K562 (cell line): Measurements from ENCODE around the gene ZNF593OS. TPM values are rescaled to one million over a fixed set of nuclear protein-coding genes. Genes with fewer than 3 reads are reported as not detected.
A peak's percentile ranks its signal among the peaks of the same experiment; 100 is the strongest.

Experiments used
- ATAC-seq: fragments of 200-7000 bp; cut with Tn5 transposase; 3 replicates; pipeline ENCODE4 v1.9.1; 2020; ENCODE audit warnings: moderate library complexity
- BruUV-seq: library from RNA; stranded (reverse); fragments of 400-500 nt; replicated peaks from 2 replicates; lab custom pipeline; 2021; lab: Mats Ljungman, UMichigan
- CTCF ChIA-PET: fragments of 300-600 bp; formaldehyde crosslinking; extraction: SDS; loops from one replicate; lab custom pipeline; 2021; ENCODE audit warnings: low intra/inter-chr PET ratio; lab: Yijun Ruan, JAX
- POLR2A ChIA-PET: fragments of 300-600, 350-650 bp; sonication (Branson Sonifier 250); formaldehyde crosslinking; extraction: SDS; loops from one replicate; lab custom pipeline; 2021; ENCODE audit warnings: antibody characterized with exemption, inconsistent platforms; lab: Yijun Ruan, JAX
- DNase-seq, 4 experiments: peaks; one replicate each; pipeline versions ENCODE4 v3.0.0 to v3.0.0-alpha.2; 2011 to 2018; ENCODE audit warnings: low spot score in 3 of 4, mixed read lengths in 3 of 4; ENCODE audit errors: extremely low read depth in 1 of 4
- FAIRE-seq: peaks from 2 replicates; lab custom pipeline; 2011; peaks lifted over from hg19 to GRCh38; lab: Jason Lieb, UNC
- H2AFZ ChIP-seq: 2 replicates; pipeline ENCODE4 v1.6.0; 2011; ENCODE audit warnings: low read depth, low read length, control low read depth, inconsistent platforms
- H3K27ac ChIP-seq: fragments of 200-600 bp; 3 replicates; pipeline ENCODE4 v1.8.0; 2011; ENCODE audit warnings: low read depth, mild to moderate bottlenecking, control low read depth, inconsistent platforms, low read length, moderate library complexity, mixed read lengths; ENCODE audit errors: extremely low read depth
- H3K27me3 ChIP-seq, 2 experiments: fragments of 300-600 bp in 1 of 2; 2 replicates in 1 of 2; 3 replicates in 1 of 2; pipeline versions ENCODE4 v1.6.0 to v1.8.0; 2011; ENCODE audit warnings: inconsistent platforms in 2 of 2, low read length in 2 of 2, mild to moderate bottlenecking in 1 of 2, mixed read lengths in 1 of 2, moderate library complexity in 1 of 2; ENCODE audit not compliant: control insufficient read depth in 2 of 2, insufficient read depth in 2 of 2
- H3K36me3 ChIP-seq: fragments of 300-600 bp; 3 replicates; pipeline ENCODE4 v1.8.0; 2011; ENCODE audit warnings: mild to moderate bottlenecking, low read length, inconsistent platforms; ENCODE audit not compliant: control insufficient read depth, insufficient read depth
- H3K4me1 ChIP-seq, 2 experiments: fragments of 200-600 bp in 1 of 2; replicated peaks in 1 of 2; 2 replicates in 1 of 2; 3 replicates in 1 of 2; pipeline versions ENCODE4 v1.5.1 to v1.8.0; 2011; ENCODE audit warnings: inconsistent platforms in 2 of 2, low read length in 2 of 2, mild to moderate bottlenecking in 1 of 2, mixed read lengths in 1 of 2, moderate library complexity in 1 of 2; ENCODE audit not compliant: control insufficient read depth in 2 of 2, insufficient read depth in 2 of 2
- H3K4me2 ChIP-seq: 2 replicates; pipeline ENCODE4 v1.6.1; 2011; ENCODE audit warnings: low read length, control low read depth, inconsistent platforms, mixed read lengths; ENCODE audit not compliant: insufficient read depth
- H3K4me3 ChIP-seq: fragments of 200-600 bp; sonication (generic), shearing (Covaris generic); 2 replicates; pipeline ENCODE4 v1.5.1; 2016; ENCODE audit warnings: control low read depth, inconsistent platforms
- H3K79me2 ChIP-seq: fragments of 200-600 bp; 3 replicates; pipeline ENCODE4 v1.8.0; 2011; ENCODE audit warnings: low read length, inconsistent platforms; ENCODE audit not compliant: control insufficient read depth, insufficient read depth
- H3K9ac ChIP-seq, 2 experiments: 2 replicates each; pipeline versions ENCODE4 v1.6.0 to v1.6.1; 2011; ENCODE audit warnings: low read depth in 2 of 2, low read length in 2 of 2, control low read depth in 1 of 2, inconsistent platforms in 1 of 2, mild to moderate bottlenecking in 1 of 2, mixed read lengths in 1 of 2; ENCODE audit not compliant: insufficient read depth in 1 of 2
- H3K9me1 ChIP-seq: one replicate; pipeline ENCODE4 v1.6.0; 2011; ENCODE audit warnings: inconsistent platforms, mild to moderate bottlenecking, low read length, moderate library complexity; ENCODE audit not compliant: control insufficient read depth, insufficient read depth
- H3K9me3 ChIP-seq: replicated peaks from 2 replicates; pipeline ENCODE4 v1.5.1; 2011; ENCODE audit warnings: low read depth, low read length, inconsistent platforms; ENCODE audit not compliant: control insufficient read depth, insufficient read depth
- H4K20me1 ChIP-seq: replicated peaks from 2 replicates; pipeline ENCODE4 v1.6.1; 2011; ENCODE audit warnings: low read length, inconsistent platforms, mixed read lengths; ENCODE audit not compliant: control insufficient read depth, insufficient read depth
- ATF6 ChIP-seq: sonication (generic); formaldehyde crosslinking; IDR thresholded peaks from 2 replicates; pipeline ENCODE4 v1.4.0; 2020; ENCODE audit warnings: mild to moderate bottlenecking, missing genetic modification reagents
- FOXA1 ChIP-seq: fragments of 450-650 bp; IDR thresholded peaks from 2 replicates; pipeline ENCODE4 v1.6.1; 2016; ENCODE audit warnings: mild to moderate bottlenecking, borderline replicate concordance
- HOXB6 ChIP-seq: fragments of 250-450 bp; sonication (Bioruptor Pico); IDR thresholded peaks from 2 replicates; pipeline ENCODE4 v1.5.1; 2022; ENCODE audit warnings: mild to moderate bottlenecking, borderline replicate concordance
- ZBTB40 ChIP-seq, 2 experiments: fragments of 450-650 bp in 1 of 2; sonication (generic) in 1 of 2; formaldehyde crosslinking in 1 of 2; IDR thresholded peaks; 2 replicates each; pipeline versions ENCODE4 v1.7.1 to v1.9.0; 2016 to 2022; ENCODE audit warnings: inconsistent platforms in 1 of 2, mild to moderate bottlenecking in 1 of 2, missing genetic modification reagents in 1 of 2
- ZFX ChIP-seq: sonication (generic); formaldehyde crosslinking; IDR thresholded peaks from 2 replicates; pipeline ENCODE4 v1.8.0; 2022; ENCODE audit warnings: mild to moderate bottlenecking, missing genetic modification reagents, moderate library complexity
- ZNF316 ChIP-seq: fragments of 450-650 bp; IDR thresholded peaks from 2 replicates; pipeline ENCODE4 v1.6.1; 2016
- ZNF384 ChIP-seq: IDR thresholded peaks from 2 replicates; pipeline ENCODE4 v1.6.1; 2012; ENCODE audit warnings: low read depth, low read length, improper control_type of control experiment
- ZNF512 ChIP-seq: IDR thresholded peaks from 2 replicates; pipeline ENCODE4 v1.6.1; 2016; ENCODE audit warnings: missing genetic modification characterization, missing compliant biosample characterization
- in situ Hi-C: fragments of 300-500 bp; cut with MboI; formaldehyde crosslinking; loops from 4 replicates; pipeline ENCODE4 v1.15.0; 2018; ENCODE audit warnings: inconsistent platforms, mixed read lengths
- intact Hi-C: fragments of 100-400 bp; cut with micrococcal nuclease; formaldehyde crosslinking; loops from 2 replicates; pipeline ENCODE4 v1.14.2; 2022
- polyA plus RNA-seq, 8 experiments: library from polyadenylated mRNA; depleted of rRNA in 4 of 8; stranded (reverse) in 5 of 8; unstranded in 3 of 8; fragments of >200 nt; fragmentation: Nextera tagmentation in 2 of 8; fragmentation: Illumina TruSeq in 1 of 8; extraction: Ambion mirVana in 2 of 8; extraction: Trizol in 1 of 8; gene quantifications; 2 replicates each; pipeline versions ENCODE4 v1.2.1 to v1.2.3, GENCODE V29; 2011 to 2014; ENCODE audit warnings: inconsistent platforms in 1 of 8, missing spikeins in 1 of 8
- total RNA-seq, 7 experiments: library from RNA; depleted of rRNA in 6 of 7; stranded (reverse); fragments of >200 nt in 6 of 7; fragmentation: Illumina TruSeq in 2 of 7; extraction: Trizol in 2 of 7; gene quantifications; 2 replicates each; pipeline versions ENCODE4 v1.2.1 to v1.2.3, GENCODE V29; 2011 to 2021; ENCODE audit warnings: low replicate concordance in 1 of 7

The ZNF593OS gene
- total and polyA plus RNA-seq, 9 of the 15 experiments (the other 6 are each of a cell fraction or from before 2014, with no cell fraction given): 0.24 to 0.27 TPM; not detected in 7

- Histone ChIP-seq H3K27ac (peak overlapping the region; percentile 99), H3K9me3 (no peaks in the 10 kb centered on the region), H2AFZ (no peak overlapping the region), H3K27me3 (no peaks in the 10 kb centered on the region), H3K9ac (peak overlapping the region in 1 of 2 experiments; percentile 97; a peak in 2 of 4 replicates), H3K36me3 (peaks cover 36% of the 10 kb centered on the region), H3K79me2 (peaks cover 66% of the 10 kb centered on the region), H3K4me1 (peaks cover 29 to 77% of the 10 kb centered on the region in 2 experiments), H4K20me1 (no peaks in the 10 kb centered on the region), H3K4me2 (peak overlapping the region; percentile 41; the same call in 1 of the 2 replicates), H3K4me3 (no peak overlapping the region), H3K9me1 (no peaks in the 10 kb centered on the region)
- BruUV-seq: no TSS peak
- intact Hi-C loops: no loop called here
- CTCF ChIA-PET: no interaction called here
- POLR2A ChIA-PET: interaction anchor here (1.1 to 13.3 kb wide), 12 partner anchors 13 to 347 kb away, joined by 3 to 237 read pairs (median 5); partner anchors contain the start of genes CEP85, HMGN2, PDIK1L and ZNF593
- DNase-seq (no peak), FAIRE-seq (no peak), ATAC-seq (no peak)
- in situ Hi-C loops: no loop called here
- TF ChIP-seq ZBTB40 (IDR thresholded peaks at IDR 0.05): peak; percentile 92
- peak; percentile 60; the same call in 1 of the 2 replicates for TF ChIP-seq ZBTB40 (CRISPR knock-in tag; IDR thresholded peaks at IDR 0.05)
- TF ChIP-seq ATF6 (CRISPR knock-in tag): no peak
- TF ChIP-seq ZNF316: peak; percentile 64; the same call in 1 of the 2 replicates
- no peak for TF ChIP-seq FOXA1
- 0 out of 2 replicates have a peak, but pooled peaks have one; percentile 53 for TF ChIP-seq ZNF512
- TF ChIP-seq ZFX (CRISPR knock-in tag): peak; percentile 17; the same call in 1 of the 2 replicates
- TF ChIP-seq HOXB6 (CRISPR knock-in tag): 0 out of 2 replicates have a peak, but pooled peaks have one; percentile 22
- peak; percentile 88 for TF ChIP-seq ZNF384
Measured at GRCh38 chr1:26125382-26125781, 46.2 kb downstream of the ZNF593OS start.
